ENCODE measurements around the gene POLR3B. TPM values are rescaled to one million over a fixed set of nuclear protein-coding genes. Genes with fewer than 3 reads are reported as not detected.
A peak's percentile ranks its signal among the peaks of the same experiment; 100 is the strongest.

POLR3B gene
- total RNA-seq, 1 donor, result 11.9 TPM

DNA sequence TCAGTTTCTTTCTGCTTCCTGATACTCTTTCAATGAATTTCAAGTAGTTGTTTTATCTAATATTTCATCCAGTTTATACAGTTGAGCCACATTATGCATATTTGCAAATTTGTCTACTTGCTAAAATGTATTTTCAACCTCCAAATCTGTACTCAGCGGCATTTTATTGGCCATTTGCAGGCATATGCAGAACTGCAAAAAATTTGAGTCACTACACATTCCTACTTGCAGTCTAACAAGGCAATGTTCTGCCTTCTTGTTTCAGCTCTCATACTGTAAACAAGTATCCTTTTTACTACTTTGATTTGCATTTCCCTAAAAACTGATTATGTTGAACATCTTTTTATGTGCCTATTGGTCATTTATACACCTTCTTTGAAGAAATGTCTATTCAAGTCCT lies 55.0 kb downstream of the POLR3B start:
- H3K4me3 ChIP-seq (ENCODE audit: insufficient read depth, low read length), result no peak overlapping the region
- peaks cover 4% of the 10 kb centered on the region for H3K36me3 ChIP-seq (ENCODE audit: insufficient read depth, low read length)
- TF ChIP-seq, protein P1, sequence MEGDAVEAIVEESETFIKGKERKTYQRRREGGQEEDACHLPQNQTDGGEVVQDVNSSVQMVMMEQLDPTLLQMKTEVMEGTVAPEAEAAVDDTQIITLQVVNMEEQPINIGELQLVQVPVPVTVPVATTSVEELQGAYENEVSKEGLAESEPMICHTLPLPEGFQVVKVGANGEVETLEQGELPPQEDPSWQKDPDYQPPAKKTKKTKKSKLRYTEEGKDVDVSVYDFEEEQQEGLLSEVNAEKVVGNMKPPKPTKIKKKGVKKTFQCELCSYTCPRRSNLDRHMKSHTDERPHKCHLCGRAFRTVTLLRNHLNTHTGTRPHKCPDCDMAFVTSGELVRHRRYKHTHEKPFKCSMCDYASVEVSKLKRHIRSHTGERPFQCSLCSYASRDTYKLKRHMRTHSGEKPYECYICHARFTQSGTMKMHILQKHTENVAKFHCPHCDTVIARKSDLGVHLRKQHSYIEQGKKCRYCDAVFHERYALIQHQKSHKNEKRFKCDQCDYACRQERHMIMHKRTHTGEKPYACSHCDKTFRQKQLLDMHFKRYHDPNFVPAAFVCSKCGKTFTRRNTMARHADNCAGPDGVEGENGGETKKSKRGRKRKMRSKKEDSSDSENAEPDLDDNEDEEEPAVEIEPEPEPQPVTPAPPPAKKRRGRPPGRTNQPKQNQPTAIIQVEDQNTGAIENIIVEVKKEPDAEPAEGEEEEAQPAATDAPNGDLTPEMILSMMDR (IDR thresholded peaks at IDR 0.05; ENCODE audit: extremely low read depth, low read depth, low read length), result no peak

DNA sequence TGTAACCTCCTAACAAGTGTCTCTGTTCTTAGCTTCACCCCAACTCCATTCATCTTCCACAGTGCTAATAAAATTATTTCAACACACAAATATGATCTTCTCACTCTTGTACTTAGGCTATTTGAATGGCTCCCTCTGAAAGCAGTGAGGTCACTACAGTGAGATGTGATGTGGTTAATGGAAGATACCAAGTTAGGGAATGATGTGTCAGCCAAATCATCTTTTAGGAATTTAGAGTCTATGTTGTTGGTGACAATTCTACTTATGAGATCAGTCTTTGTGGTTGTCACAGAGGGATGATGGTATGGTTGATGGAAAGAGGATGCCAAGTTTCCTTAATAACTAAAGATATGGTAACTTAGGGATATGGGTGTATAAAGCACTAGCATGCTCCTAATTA lies 57.6 kb downstream of the POLR3B start:
- H3K36me3 ChIP-seq (ENCODE audit: insufficient read depth, low read length), result peaks cover 5% of the 10 kb centered on the region
- TF ChIP-seq, protein P1 (IDR thresholded peaks at IDR 0.05; ENCODE audit: extremely low read depth, low read depth, low read length), result no peak
- no peaks in the 10 kb centered on the region for H4K20me1 ChIP-seq (ENCODE audit: insufficient read depth, low read length)
- peak; percentile 3 for DNase-seq (ENCODE audit: insufficient read length, low spot score, missing footprints)
- H3K79me2 ChIP-seq (ENCODE audit: insufficient read depth, low read length), result no peaks in the 10 kb centered on the region
- peaks cover 34% of the 10 kb centered on the region for H3K4me1 ChIP-seq (ENCODE audit: insufficient read depth, low read length)
- peak overlapping the region; percentile 5 for H3K4me2 ChIP-seq (ENCODE audit: insufficient read depth, low read length)
- H3K9me3 ChIP-seq (ENCODE audit: low read depth, low read length), result no peaks in the 10 kb centered on the region
- H3K27ac ChIP-seq (ENCODE audit: low read depth, low read length), result peak overlapping the region; percentile 62
- no peak overlapping the region for H2AFZ ChIP-seq (ENCODE audit: low read length)
- H3K27me3 ChIP-seq (ENCODE audit: insufficient read depth, low read length), result no peaks in the 10 kb centered on the region
- no peak overlapping the region for H3K4me3 ChIP-seq (ENCODE audit: insufficient read depth, low read length)

More for the DNA sequence above, 55.0 kb downstream of the POLR3B start:
- Histone ChIP-seq H4K20me1 (ENCODE audit: insufficient read depth, low read length) (no peaks in the 10 kb centered on the region), H2AFZ (ENCODE audit: low read length) (no peak overlapping the region), H3K27ac (ENCODE audit: low read depth, low read length) (no peak overlapping the region), H3K4me1 (ENCODE audit: insufficient read depth, low read length) (peaks cover 17% of the 10 kb centered on the region), H3K79me2 (ENCODE audit: insufficient read depth, low read length) (no peaks in the 10 kb centered on the region), H3K9me3 (ENCODE audit: low read depth, low read length) (no peaks in the 10 kb centered on the region), H3K27me3 (ENCODE audit: insufficient read depth, low read length) (no peaks in the 10 kb centered on the region), H3K4me2 (ENCODE audit: insufficient read depth, low read length) (no peak overlapping the region)
- no peak for DNase-seq (ENCODE audit: insufficient read length, low spot score, missing footprints)

DNA sequence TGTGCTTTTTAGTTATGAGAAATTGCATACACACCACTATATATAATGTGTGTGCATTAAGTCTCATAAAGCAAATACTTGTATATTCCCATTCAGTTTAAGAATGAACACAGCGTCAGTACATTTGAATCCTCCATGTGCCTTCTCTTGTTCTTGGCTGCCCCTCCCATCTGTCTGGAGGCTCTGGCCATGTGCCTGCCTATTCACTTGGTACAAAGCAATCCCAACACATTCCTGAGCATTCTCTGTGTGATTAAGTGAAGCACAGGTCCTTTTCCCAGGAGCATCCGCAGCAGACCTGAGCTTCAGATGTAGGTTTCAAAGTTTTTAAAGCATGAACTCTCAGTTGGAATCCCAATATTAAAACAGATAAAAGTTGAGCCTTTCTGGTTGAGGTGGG lies 58.7 kb downstream of the POLR3B start:
- H4K20me1 ChIP-seq (ENCODE audit: insufficient read depth, low read length), result no peaks in the 10 kb centered on the region
- no peak overlapping the region for H3K4me3 ChIP-seq (ENCODE audit: insufficient read depth, low read length)
- no peaks in the 10 kb centered on the region for H3K9me3 ChIP-seq (ENCODE audit: low read depth, low read length)
- peaks cover 34% of the 10 kb centered on the region for H3K4me1 ChIP-seq (ENCODE audit: insufficient read depth, low read length)
- no peak overlapping the region for H2AFZ ChIP-seq (ENCODE audit: low read length)
- no peak overlapping the region for H3K4me2 ChIP-seq (ENCODE audit: insufficient read depth, low read length)
- H3K27ac ChIP-seq (ENCODE audit: low read depth, low read length), result no peak overlapping the region
- no peaks in the 10 kb centered on the region for H3K79me2 ChIP-seq (ENCODE audit: insufficient read depth, low read length)
- peaks cover 9% of the 10 kb centered on the region for H3K36me3 ChIP-seq (ENCODE audit: insufficient read depth, low read length)
- no peaks in the 10 kb centered on the region for H3K27me3 ChIP-seq (ENCODE audit: insufficient read depth, low read length)
- no peak for DNase-seq (ENCODE audit: insufficient read length, low spot score, missing footprints)
- TF ChIP-seq, protein P1 (IDR thresholded peaks at IDR 0.05; ENCODE audit: extremely low read depth, low read depth, low read length), result no peak

DNA sequence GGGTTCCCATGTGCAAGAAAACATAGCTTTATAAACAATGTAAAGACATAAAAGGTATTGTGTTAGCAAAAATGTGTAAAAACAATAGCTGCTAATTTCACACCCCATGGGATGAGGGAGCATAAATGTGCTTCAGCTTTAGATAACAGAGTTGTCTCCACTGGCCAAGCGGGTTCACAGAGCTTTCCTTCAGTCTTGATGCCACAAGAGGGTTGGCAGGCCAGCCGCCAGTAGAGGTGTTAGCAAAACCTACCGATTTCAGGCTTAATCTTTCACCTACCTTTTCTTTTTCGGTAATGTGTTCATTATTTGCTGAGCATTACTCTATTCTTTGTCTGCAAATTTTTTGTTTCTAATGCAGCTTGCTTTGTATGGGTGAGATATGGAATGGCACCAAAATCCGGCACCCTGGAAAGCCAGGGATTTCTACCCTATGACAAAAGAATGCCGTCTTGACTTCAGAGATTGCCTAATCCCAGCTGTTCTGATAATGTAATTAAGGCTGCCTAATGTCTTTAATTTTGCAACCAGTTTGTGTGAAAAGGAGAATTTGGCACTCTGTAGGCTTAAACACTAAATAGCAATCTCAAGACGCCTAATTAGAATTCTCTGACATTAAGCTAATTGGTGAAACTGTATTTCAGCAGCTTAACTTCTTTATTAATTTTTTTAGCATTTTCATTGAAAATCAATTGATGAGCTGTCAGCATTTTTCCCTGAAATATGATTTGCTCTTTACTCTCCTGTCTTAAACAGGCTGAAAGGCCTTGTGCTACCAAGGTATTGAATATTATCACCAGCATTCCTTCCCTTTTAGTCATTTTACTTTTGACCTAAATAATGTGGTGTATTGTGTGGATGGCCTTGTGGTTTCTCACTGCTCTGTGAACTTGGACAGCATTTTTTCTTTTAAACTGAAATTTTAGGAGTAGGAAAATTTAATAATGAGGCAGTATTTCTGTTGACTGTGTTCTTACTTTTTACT lies 60.7 kb downstream of the POLR3B start:
- peak overlapping the region; percentile 54 for H3K4me2 ChIP-seq (ENCODE audit: insufficient read depth, low read length)
- no peaks in the 10 kb centered on the region for H3K27me3 ChIP-seq (ENCODE audit: insufficient read depth, low read length)
- H2AFZ ChIP-seq (ENCODE audit: low read length), result no peak overlapping the region
- H3K79me2 ChIP-seq (ENCODE audit: insufficient read depth, low read length), result no peaks in the 10 kb centered on the region
- H3K4me1 ChIP-seq (ENCODE audit: insufficient read depth, low read length), result peaks cover 34% of the 10 kb centered on the region
- no peaks in the 10 kb centered on the region for H4K20me1 ChIP-seq (ENCODE audit: insufficient read depth, low read length)
- no peak overlapping the region for H3K4me3 ChIP-seq (ENCODE audit: insufficient read depth, low read length)
- TF ChIP-seq, protein P1 (IDR thresholded peaks at IDR 0.05; ENCODE audit: extremely low read depth, low read depth, low read length), result no peak
- peak; percentile 19 for DNase-seq (ENCODE audit: insufficient read length, low spot score, missing footprints)
- no peaks in the 10 kb centered on the region for H3K9me3 ChIP-seq (ENCODE audit: low read depth, low read length)
- peak overlapping the region; percentile 68 for H3K27ac ChIP-seq (ENCODE audit: low read depth, low read length)
- peaks cover 10% of the 10 kb centered on the region for H3K36me3 ChIP-seq (ENCODE audit: insufficient read depth, low read length)
